Measurements from ENCODE around the gene CEP131. TPM values are rescaled to one million over a fixed set of nuclear protein-coding genes. Genes with fewer than 3 reads are reported as not detected.

CEP131 gene
- total and polyA plus RNA-seq, 7 donors = 1.8 to 11.6 (median 5.0) TPM

- Histone ChIP-seq H3K27ac (no peak overlapping the region), H3K4me3 (no peak overlapping the region), H3K4me1 (peaks cover 0 to 10% (median 9%) of the 10 kb centered on the region in 4 donors), H3K27me3 (peaks cover 5 to 39% (median 20%) of the 10 kb centered on the region in 3 donors), H3K36me3 (no peaks in the 10 kb centered on the region), H3K9me3 (no peaks in the 10 kb centered on the region)
- 84 to 89% methylated on average over 19 of the region's 19 CpGs for WGBS, 2 donors
- DNase-seq = no peak
- intact Hi-C loops (cut with DNase I) = no loop called here
- TF ChIP-seq POLR2A (IDR thresholded peaks at IDR 0.05) = no peak
- no peak for TF ChIP-seq POLR2AphosphoS5 (IDR thresholded peaks at IDR 0.05)
- TF ChIP-seq EP300 (IDR thresholded peaks at IDR 0.05) = no peak
- TF ChIP-seq, protein P1, sequence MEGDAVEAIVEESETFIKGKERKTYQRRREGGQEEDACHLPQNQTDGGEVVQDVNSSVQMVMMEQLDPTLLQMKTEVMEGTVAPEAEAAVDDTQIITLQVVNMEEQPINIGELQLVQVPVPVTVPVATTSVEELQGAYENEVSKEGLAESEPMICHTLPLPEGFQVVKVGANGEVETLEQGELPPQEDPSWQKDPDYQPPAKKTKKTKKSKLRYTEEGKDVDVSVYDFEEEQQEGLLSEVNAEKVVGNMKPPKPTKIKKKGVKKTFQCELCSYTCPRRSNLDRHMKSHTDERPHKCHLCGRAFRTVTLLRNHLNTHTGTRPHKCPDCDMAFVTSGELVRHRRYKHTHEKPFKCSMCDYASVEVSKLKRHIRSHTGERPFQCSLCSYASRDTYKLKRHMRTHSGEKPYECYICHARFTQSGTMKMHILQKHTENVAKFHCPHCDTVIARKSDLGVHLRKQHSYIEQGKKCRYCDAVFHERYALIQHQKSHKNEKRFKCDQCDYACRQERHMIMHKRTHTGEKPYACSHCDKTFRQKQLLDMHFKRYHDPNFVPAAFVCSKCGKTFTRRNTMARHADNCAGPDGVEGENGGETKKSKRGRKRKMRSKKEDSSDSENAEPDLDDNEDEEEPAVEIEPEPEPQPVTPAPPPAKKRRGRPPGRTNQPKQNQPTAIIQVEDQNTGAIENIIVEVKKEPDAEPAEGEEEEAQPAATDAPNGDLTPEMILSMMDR (IDR thresholded peaks at IDR 0.05) = no peak
Measured at GRCh38 chr17:81163051-81163695, 59.6 kb downstream of the CEP131 start.

GRCh38 chr17:81162491-81162890 lies 60.3 kb downstream of the CEP131 start:
- 74 to 90% methylated on average over 11 of the region's 11 CpGs for WGBS, 2 donors
- H3K4me3 ChIP-seq = no peak overlapping the region
- H3K36me3 ChIP-seq = no peaks in the 10 kb centered on the region
- intact Hi-C loops (cut with DNase I) = no loop called here
- H3K27ac ChIP-seq = no peak overlapping the region
- TF ChIP-seq POLR2AphosphoS5 (IDR thresholded peaks at IDR 0.05) (no peak), POLR2A (IDR thresholded peaks at IDR 0.05) (no peak), EP300 (IDR thresholded peaks at IDR 0.05) (no peak)
- TF ChIP-seq, protein P1 (IDR thresholded peaks at IDR 0.05) = no peak
- no peak for DNase-seq
- H3K27me3 ChIP-seq = peaks cover 5 to 32% (median 16%) of the 10 kb centered on the region in 3 donors
- H3K4me1 ChIP-seq = peaks cover 0 to 10% (median 9%) of the 10 kb centered on the region in 4 donors
- no peaks in the 10 kb centered on the region for H3K9me3 ChIP-seq

- Histone ChIP-seq H3K4me1 (peaks cover 0 to 10% (median 9%) of the 10 kb centered on the region in 4 donors), H3K27me3 (peaks cover 5 to 27% (median 10%) of the 10 kb centered on the region in 3 donors), H3K4me3 (no peak overlapping the region), H3K27ac (no peak overlapping the region), H3K36me3 (no peaks in the 10 kb centered on the region), H3K9me3 (no peaks in the 10 kb centered on the region)
- TF ChIP-seq POLR2AphosphoS5 (IDR thresholded peaks at IDR 0.05) (no peak), EP300 (IDR thresholded peaks at IDR 0.05) (no peak), POLR2A (IDR thresholded peaks at IDR 0.05) (no peak)
- TF ChIP-seq, protein P1 (IDR thresholded peaks at IDR 0.05) = no peak
- intact Hi-C loops (cut with DNase I) = no loop called here
- no peak for DNase-seq
- WGBS, 2 donors = 78 to 88% methylated on average over 16 of the region's 16 CpGs
Measured at GRCh38 chr17:81161972-81162371, 60.8 kb downstream of the CEP131 start.

GRCh38 chr17:81161536-81161935 lies 61.2 kb downstream of the CEP131 start:
- WGBS, 2 donors = 91 to 96% methylated on average over 15 of the region's 15 CpGs
- DNase-seq = no peak
- H3K4me1 ChIP-seq = peaks cover 0 to 8% (median 7%) of the 10 kb centered on the region in 4 donors
- intact Hi-C loops (cut with DNase I) = no loop called here
- peaks cover 1 to 22% (median 6%) of the 10 kb centered on the region in 3 donors for H3K27me3 ChIP-seq
- no peaks in the 10 kb centered on the region for H3K36me3 ChIP-seq
- no peak overlapping the region for H3K4me3 ChIP-seq
- no peak overlapping the region for H3K27ac ChIP-seq
- TF ChIP-seq EP300 (IDR thresholded peaks at IDR 0.05) (no peak), POLR2A (IDR thresholded peaks at IDR 0.05) (no peak), POLR2AphosphoS5 (IDR thresholded peaks at IDR 0.05) (no peak)
- TF ChIP-seq, protein P1 (IDR thresholded peaks at IDR 0.05) = no peak
- H3K9me3 ChIP-seq = no peaks in the 10 kb centered on the region

Data from sigmoid colon (tissue), 7 donors.